HL-60 (cell line): ENCODE results near the gene SPINK1.

Source experiments
- CTCF ChIP-seq: IDR thresholded peaks from one replicate; pipeline ENCODE4 v1.5.1; 2011; ENCODE audit warnings: low read length, control low read depth, inconsistent platforms; ENCODE audit not compliant: insufficient read depth
- POLR2AphosphoS5 ChIP-seq: IDR thresholded peaks from 2 replicates; pipeline ENCODE4 v1.6.1; 2012; ENCODE audit warnings: low read depth
- REST ChIP-seq: IDR thresholded peaks from 2 replicates; pipeline ENCODE4 v1.6.1; 2012; ENCODE audit warnings: low read depth; ENCODE audit not compliant: insufficient replicate concordance

- TF ChIP-seq CTCF (no peak), POLR2AphosphoS5 (no peak), REST (no peak)
Measured at GRCh38 chr5:147859962-147860640, 28.6 kb upstream of the SPINK1 start.
